ENCODE data around the gene FBLN5.
A peak's percentile ranks its signal among the peaks of the same experiment; 100 is the strongest.

Gene FBLN5
- total RNA-seq = 4.5 reads per million, percentile 18 among the genes with 10 or more reads in this experiment

GRCh38 chr14:91947475-91948184 is at the start of gene FBLN5:
FBLN5 (minus strand) TSS chr14:91947694; CDS start chr14:91947229, 465 bp downstream.
- DNase-seq = no peak

- DNase-seq = no peak
Measured at GRCh38 chr14:91996948-91997371, 49.5 kb upstream of the FBLN5 start.

GRCh38 chr14:91987192-91987591 is 39.7 kb upstream of the FBLN5 start:
- DNase-seq = no peak

GRCh38 chr14:91985521-91986255 is 38.2 kb upstream of the FBLN5 start:
- DNase-seq = no peak

GRCh38 chr14:91985008-91985407 is 37.5 kb upstream of the FBLN5 start:
- DNase-seq = no peak

- DNase-seq = no peak
Measured at GRCh38 chr14:91983588-91983987, 36.1 kb upstream of the FBLN5 start.

GRCh38 chr14:91980157-91980556 is 32.7 kb upstream of the FBLN5 start:
- no peak for DNase-seq

- no peak for DNase-seq
Measured at GRCh38 chr14:91977884-91978283, 30.4 kb upstream of the FBLN5 start.

GRCh38 chr14:91975763-91976162 is 28.3 kb upstream of the FBLN5 start:
- no peak for DNase-seq

- DNase-seq = no peak
Measured at GRCh38 chr14:91971188-91971778, 23.8 kb upstream of the FBLN5 start.

GRCh38 chr14:91968280-91968679 is 20.8 kb upstream of the FBLN5 start:
- peak; percentile 17 for DNase-seq

- no peak for DNase-seq
Measured at GRCh38 chr14:91964724-91965123, 17.2 kb upstream of the FBLN5 start.

- no peak for DNase-seq
Measured at GRCh38 chr14:91964011-91964410, 16.5 kb upstream of the FBLN5 start.

- no peak for DNase-seq
Measured at GRCh38 chr14:91963465-91963864, 16.0 kb upstream of the FBLN5 start.

GRCh38 chr14:91961297-91962220 is 14.1 kb upstream of the FBLN5 start:
- no peak for DNase-seq

- DNase-seq = no peak
Measured at GRCh38 chr14:91957876-91958313, 10.4 kb upstream of the FBLN5 start.

- no peak for DNase-seq
Measured at GRCh38 chr14:91956616-91957015, 9.1 kb upstream of the FBLN5 start.

GRCh38 chr14:91955168-91955567 is 7.7 kb upstream of the FBLN5 start:
- no peak for DNase-seq

- DNase-seq = no peak
Measured at GRCh38 chr14:91953170-91953985, 5.9 kb upstream of the FBLN5 start.

- DNase-seq = no peak
Measured at GRCh38 chr14:91946622-91947474, 646 bp downstream of the FBLN5 start.
